ENCODE results near the gene CTIF.

CTIF gene

DNA sequence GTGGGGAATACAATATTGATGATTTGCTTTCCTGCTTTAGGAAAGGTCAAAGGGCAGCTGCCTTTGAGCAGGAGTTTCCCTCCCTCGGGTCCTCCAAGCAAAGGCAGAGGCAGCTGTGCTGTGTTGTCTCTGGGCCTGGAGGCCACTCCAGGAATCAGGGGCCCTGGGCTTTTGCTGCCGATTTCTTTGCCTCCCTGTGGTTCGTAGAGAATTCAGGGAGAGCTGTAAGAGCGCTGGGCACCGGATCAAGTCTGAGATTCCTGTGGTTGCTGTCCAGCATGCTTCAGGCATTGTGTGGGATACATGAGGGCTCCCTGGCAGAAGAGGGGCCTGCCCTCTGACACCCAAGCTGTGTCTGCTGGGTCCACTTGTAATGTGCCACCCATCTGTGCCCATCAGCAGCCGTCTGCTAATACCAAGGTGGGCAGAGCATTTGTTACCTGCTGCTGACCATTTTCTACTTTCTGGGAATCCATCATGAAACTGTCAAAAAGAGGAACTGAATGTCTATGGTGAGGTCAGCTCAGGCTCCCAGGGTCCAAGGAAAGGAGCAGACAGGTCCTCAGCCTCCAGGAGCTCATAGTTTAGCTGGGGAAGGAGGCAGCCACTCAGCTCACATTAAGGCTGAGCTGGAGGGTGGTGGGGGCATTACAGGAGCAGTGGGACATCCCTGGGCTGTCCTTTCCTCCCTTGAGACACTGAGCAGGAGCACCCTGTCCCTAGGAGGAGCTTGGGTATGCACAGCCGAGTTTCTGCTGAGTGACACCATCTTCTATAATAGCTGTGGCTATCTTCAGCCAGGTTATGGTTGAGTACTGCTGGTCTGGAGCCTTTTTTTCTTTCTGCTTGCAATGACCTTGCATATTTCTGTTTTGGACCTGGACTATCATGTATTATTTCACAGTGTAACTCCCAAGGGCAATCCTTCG, 68.5 kb downstream of the CTIF start:
- DNase-seq, result peak; percentile 84

DNA sequence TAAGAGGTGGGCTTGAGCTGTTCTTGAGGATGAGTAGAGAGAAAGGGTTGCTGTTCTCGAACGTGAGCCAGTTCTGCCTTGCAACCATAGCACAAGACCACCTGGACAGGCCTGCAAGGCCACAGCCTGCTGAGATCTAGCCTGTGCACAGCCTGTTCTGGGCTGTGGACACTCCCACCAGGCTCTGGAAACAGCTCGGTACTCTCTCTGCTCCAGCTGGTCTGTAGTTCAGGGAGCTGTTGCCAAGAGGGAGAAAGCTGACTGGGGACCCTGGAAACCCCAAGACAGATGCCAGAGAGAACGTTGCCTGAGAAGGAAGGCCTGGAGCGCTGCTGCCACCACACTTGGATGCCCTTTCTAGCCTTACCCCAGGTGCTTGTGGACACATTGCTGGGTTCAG, 69.8 kb downstream of the CTIF start:
- no peak for DNase-seq

DNA sequence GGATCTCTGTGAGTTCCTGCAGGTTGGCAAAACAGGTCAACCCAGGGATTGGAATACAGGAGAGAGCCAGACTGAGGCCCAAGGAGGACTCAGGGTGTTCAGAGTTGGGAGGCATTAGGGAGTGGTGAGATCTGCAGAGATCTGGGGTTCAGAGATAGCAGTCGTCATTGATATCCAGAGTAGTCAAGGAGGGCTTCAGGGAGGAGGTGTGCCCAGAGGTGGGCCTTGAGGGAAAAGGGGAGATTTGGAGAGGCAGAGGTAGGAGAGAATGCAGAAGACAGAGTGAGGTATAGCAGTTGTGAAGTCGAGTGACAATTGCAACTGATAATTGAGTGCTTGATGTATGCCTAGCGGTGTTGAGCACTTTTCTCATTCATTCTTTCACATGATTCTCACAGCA, 70.3 kb downstream of the CTIF start:
- DNase-seq, result no peak

DNA sequence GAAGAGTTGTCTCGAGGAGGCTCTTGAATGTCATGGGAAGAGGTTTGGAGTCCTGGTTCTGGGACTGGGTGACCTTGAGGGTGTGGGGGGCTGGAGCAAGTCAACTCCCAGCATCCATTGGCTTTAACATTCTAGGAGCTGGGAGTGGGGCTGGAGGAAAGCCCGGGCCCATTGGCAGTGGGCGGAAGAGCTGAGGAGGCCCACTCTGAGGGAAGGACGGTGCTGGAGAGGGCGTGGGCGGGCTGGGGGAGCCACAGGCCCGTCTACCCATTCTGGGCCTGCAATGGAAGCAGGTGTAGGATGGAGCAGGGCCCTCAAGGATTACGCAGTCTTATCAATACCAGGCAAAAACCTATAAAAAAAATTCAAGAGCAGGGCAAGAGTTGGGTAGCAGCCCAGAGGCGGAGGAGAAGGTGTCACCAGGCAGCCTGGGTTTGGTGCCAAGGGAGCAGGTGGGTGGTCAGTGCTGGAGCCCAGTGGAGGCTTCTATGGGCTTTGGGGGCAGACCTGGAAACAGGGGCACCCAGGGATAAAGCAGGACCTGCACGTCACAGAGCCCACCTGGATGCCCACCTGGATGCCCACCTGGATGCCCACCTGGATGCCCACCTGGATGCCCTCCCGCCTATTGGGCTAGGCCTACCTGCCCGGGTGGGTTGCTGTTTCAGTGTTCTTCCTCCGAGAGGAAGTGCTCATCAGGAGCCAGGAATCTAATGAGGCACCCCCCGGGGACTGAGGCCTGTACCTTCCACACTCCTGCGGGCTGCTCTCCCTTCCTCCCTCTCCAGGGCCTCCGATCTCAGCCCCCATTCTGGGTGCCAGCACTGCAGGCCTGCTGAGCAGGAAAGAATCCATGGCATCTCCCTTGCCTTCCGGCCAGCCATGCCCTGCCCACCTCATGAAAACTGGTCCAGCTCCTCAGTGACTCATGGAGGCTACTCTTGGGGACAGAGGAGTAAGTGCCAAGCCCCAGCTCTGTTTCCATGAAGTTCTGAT, 71.3 kb downstream of the CTIF start:
- no peak for DNase-seq

DNA sequence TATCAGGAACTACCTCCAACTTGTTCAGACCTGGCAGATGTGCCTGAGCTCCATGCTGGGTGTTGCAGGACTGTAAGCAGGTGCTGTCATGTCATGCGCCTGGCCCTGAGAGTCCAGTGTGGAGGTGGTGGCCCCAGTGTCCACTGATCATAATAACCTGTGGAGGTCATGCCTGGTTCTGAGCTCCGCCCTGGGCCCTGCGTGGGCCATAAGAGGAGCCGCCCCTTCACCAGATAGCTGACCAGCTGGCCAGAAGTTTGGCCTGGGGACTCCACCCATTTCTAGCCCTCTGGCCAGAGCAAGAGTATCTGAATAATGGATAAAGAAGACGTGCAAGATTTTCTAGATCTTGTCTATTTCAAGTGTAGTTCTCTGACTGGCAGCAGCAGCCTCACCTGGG, 72.4 kb downstream of the CTIF start:
- DNase-seq, result no peak

DNA sequence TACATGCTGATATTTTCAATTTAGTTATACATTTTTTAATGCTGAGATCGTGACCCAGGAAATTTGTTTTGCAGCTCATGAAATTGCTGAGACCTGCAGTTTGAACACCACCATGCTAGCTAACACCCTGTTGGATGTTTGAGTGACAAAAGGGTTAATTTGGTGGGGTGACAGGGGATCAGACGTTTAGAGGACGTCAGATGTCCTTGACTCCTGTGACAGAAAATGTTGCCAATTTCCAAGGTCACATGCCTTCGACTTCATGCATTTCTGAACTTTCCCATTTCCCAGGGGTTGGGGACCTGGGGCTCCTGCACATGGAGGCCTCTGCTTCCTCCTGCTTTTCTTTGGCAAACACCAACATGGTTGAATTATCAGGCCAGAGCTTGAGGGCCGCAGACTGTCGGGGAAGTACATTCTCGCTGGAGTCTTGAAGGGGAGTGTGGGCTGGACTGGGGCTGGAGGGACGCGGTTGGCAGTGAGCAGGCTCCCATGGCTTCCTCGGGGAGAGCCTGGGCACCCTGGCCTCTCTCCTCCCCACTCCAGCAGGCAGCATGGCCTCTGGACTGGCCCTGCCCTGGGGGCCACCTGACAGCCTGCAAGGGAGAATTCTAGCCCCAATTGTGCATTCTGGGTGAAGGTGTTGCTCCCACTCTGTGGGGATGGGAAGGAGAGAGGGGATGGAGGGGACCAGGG, 73.1 kb downstream of the CTIF start:
- DNase-seq, result no peak

DNA sequence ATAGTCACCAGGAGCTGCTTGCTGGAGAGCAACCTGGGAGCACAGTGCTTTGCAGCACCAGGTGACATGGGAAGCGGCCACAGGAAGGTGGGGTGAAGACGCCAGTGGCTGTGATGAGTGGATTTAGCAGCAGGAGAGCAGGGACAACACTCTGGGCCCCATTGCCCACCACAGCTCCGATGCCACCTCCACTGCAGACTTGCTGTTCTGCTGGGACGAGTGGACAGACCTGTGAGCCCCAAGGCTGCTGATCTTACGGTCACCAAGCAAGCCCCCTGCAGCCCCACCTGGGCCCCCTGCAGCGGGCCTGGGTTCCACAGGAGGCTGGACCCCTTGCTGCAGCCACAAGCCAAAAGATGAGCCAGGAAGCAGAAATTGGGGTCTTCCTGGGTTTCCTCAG, 73.7 kb downstream of the CTIF start:
- no peak for DNase-seq

DNA sequence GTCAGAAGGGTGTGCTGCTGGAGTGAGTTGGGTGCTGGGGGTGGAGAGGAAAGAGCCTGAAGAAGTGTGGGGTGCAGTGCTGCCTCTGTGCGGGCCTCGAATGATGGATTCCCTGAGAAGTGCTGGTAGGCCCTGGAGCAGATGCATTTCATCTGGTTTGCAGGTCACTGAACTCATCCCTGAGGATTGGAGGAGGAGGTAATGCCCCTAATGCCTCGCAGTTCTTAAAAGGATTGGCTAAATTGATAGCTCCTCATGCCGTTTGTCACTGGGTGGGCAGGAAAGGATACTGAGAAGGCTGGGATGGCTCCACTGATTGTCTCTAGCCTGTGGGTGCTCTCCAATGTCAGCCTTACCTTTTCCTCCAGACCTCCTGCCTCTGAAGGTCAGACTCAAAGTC, 74.1 kb downstream of the CTIF start:
- no peak for DNase-seq

DNA sequence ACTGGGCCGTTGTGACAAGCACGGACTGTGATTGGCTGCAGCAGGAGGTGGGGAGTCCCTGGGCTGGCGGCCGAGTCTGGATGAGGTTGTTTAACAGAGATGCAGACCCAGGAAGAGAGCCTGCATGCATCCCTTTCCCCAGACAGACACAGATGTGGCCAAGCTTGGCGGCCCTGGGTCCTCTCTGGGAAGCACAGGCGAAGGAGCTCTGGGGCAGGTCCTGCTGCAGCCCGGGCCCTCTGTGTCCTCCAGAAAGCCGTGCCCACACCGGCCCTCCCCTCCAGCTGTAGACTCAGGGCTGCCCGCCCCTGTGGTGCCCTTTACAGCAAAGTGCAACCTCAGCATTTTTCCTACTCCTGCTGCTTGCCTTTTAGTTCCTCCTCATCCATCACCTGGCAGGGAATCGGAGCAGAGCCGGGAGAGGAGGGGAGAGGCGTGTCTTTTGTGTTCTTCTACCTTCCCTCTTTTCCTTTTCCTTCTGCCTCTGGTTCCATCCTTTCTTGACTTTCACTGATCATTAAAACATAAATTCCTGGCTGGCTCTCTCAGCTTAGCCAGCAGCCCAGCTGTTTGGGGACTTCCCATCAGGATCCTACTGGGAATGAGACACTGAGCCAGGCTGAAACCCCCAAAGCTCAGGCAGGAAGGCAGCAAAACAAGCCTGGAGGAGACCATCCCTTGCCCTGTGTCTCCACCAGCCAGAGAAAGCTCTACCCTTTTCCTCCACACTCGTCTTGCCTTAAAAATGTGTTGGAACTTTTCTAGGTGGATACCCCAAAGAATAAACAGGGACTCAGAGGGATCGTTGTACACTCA, 75.0 kb downstream of the CTIF start:
- no peak for DNase-seq

DNA sequence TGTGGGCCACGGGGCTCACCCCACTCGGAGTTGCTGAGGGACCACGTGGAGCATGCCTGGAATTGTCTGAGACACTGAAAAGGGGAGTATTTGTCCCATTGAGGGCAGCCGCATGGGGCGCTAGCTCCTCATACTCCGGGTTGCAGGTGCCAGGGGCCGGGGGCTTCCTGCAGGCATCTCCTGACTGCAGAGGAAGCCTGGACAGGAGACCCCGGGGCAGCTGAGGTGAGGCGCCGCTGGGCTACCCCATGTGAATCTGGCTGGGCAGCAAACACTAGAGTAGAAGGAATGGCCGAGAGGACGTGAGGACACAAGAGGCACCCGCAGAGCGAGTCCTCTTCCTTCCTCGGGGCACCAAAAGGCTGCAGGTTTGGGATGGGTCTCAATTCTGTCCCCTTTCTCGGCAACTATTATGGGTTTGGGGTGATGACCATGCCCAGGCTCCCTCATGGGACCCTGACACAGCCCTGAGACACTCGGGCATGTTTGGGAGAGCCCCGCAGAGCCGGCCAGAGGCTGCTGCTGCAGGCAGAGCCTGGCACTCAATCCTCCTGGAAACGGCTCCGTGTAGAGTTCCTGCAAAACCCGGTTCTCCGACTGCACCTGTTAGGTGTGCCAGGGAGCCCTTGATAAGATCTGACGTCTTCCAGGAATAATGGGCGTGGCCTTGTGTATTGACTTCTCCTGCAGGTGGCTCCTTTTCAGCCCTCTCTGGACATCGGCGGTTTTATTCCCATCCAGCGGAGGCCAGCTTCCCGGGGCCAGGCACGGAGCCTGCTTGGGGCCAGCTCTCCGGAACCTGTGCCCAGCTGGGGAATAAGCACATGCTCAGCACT, 77.0 kb downstream of the CTIF start:
- no peak for DNase-seq

DNA sequence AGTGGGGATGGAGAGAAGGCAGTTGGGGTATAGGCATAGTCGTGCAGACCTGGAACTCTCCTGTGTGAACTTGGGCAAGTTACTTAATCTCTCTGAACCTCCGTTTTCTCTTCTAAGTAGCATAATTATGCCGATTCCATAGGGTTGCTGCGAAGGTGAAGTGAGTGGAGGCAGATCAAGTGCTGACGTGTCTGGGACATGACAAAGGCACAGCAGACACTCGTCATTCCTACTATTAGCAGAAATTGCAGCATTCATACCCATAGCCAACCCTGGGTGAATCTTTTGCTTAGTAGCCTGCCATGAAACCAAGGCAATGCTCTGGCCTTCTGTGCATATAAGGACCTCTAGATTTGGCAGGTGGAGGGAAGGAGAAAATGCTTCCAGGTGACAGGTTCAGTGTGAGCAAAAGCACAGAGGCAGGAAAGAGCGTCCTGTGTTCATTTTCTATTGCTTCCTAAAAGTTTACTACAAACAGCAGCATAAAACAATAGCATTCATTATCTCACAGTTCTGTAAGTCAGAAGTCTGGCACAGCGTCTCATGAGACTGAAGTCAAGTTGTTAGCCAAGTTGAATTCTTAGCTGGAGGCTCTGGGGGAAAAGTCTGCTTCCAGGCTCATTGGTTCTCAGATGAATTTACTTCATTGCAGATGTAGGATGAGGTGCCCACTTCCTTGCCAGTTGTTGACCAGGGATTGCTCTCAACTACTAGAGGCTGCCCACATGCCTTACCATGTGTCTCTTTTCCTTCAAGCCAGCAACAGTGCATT, 77.8 kb downstream of the CTIF start:
- DNase-seq, result no peak

DNA sequence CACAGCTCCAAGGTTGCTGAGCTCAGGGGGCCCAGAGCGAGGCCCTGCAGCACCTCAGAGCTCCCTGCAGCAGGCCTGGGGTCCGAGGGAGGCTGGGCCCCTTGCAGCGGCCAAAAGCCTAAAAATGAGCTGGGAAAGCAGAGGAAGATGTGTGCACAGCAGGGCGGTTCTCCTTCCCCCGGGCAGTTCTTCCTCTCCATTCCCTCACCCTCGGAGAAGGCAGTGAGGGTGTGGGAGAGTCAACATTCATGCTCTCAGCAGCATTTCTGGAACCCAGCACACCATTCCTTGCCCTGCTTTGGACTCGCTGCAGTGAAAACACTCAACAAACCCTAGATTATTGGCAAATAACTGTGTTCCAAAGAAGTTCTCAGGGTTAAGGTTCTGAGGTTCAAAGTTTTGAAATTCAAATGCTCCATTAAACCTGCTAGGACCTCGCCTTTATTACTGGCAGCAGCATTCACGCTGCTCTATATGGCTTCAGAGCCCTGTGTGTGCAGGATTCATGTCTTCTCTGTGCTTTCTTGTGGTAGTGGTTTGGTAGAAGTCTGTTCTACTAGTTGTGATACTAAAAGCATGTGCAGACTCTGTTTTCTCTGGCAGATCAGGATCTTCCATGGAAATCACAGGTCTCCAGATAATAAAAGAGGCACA, 79.1 kb downstream of the CTIF start:
- DNase-seq, result no peak

DNA sequence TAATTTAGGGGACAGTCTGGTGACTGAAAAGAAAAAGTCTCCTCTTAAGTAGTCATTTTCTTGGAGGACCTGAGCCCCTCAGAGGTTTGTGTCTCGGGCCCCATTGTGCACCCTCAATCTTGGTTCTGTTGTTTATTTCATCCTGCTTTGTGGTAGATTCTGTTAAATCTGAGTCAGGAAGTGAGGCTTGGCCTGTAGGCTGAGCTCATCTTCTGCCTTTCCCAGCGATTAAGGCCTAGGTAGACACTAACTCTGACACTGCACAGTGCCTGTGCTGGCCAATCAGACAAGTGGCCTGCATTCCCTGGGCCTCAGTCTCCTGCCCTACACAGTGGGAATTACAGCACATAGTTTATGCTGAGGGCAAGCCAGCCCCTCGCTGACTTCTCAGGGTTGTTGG, 80.2 kb downstream of the CTIF start:
- DNase-seq, result no peak

DNA sequence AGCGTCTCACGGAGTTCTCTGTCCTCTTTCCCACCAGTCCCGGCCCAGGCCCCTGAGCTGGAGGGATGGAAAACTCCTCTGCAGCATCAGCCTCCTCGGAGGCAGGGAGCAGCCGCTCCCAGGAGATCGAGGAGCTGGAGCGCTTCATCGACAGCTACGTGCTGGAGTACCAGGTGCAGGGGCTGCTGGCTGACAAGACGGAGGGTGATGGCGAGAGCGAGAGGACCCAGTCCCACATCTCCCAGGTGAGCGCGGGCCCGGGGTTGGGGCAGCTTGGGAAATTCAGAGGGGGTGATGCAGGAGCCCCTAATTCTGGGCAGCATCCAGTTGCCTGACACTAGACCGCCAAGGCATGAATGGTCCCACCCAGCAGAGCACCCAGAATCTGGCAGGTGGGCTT, 80.7 kb downstream of the CTIF start:
- no peak for DNase-seq

DNA sequence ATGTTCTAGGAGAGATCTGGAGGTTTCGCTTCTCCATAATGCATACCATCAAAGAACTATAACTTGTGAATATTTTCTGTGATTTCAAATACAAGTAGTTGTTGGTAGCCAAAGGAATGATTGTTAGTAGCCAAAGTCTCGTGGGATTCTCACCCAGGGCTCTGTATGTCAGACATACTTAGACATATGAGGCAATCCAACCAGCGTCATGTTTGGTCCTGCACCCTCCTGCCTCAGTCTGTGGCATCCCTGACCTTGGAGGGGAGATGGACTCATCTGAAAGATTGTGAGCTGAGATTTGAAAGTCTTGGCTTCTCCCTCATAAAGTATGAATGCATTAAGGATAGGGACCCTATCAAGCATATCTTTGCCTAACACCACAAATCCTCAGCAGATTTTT, 81.2 kb downstream of the CTIF start:
- no peak for DNase-seq

DNA sequence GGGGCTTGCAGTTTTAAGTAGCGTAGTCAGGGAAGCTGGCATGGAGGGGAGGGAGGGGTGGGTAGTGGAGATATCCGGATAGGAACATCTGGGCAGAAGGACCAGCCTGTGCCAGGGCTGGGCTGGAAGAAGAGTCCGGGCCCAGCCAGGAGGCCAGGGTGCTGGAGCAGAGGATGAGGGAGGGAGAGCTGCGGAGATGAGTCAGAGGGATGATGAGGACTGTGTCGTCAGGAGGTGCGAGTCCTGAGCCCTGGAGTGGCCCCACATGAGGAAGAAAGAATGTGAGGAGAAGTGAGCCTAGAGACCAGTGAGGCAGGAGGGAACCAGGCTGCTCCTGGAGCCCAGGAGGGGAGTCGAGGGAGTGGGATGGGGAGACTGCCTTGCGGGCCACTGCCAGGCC, 82.4 kb downstream of the CTIF start:
- peak; percentile 85 for DNase-seq

DNA sequence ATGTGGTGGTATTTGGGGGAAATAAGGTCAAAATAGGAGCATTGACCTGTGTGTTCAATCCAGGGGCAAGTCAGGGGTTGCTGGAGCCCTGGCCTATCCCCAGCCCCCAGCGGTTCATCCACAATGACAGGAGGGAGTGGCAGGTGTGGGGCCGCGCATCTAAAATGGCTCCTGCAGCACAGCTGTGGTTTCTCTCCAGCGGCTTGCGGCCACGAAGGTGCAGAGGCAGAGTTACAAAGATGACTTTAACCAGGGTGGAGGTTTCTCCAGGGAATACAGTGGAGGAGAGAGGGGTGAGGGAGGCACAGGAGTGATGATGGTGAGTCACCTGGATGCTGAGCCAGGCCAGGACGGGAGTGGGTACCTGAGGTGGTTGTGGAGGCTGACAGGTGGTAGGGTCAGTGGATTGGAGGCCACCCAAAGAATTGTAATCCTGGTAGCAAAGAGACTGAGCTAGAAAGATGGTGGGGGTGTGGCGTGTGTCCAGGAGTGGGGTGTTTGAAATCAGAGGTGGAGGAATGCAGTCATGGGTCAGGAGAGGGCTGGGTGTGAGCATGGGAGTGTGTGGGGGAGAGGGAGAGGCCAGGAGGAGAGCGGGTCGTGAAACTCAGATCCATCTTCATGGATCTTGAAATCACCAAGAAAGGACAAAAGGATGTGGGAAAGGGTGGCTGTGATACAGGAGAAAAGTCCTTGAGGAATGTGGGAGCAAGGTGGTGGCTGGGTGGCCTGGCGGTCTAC, 83.2 kb downstream of the CTIF start:
- no peak for DNase-seq

DNA sequence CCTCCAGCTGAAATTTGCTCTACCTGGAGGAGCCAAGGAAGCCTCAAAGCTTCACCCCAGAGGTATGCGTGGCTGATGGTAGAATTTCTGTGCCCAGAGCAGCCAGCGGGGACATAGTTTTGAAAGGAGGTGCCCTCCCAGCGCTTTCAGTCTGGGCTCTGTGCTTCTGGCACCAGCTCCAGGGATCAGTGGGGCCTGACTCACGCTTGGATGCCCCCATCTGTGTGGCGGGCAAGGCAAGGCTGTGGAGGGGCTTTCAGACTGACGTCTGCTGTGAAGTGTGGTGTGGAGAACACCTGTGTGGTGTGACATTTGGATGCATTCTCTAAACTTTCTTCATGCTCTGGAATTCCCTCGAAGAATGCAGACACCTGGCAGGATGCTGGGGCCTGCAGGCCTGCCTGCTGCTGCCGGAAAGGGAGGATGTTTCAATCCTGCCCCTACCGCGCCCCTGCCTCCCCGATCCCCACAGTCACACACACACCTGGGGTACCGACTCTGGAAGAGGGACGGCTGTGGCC, 84.1 kb downstream of the CTIF start:
- peak; percentile 54 for DNase-seq
